HG03025 (cell line): ENCODE measurements around the gene PRDM12.
A peak's percentile ranks its signal among the peaks of the same experiment; 100 is the strongest.

Experiments
- ATAC-seq: cut with Tn5 transposase; IDR thresholded peaks from one replicate; pipeline ENCODE4 v1.9.1; 2021; ENCODE audit warnings: mild to moderate bottlenecking, moderate library complexity; ENCODE audit not compliant: unreplicated experiment, low FRiP score

Gene PRDM12

GRCh38 chr9:130687615-130688014 lies 23.2 kb downstream of the PRDM12 start:
- ATAC-seq, result no peak

- ATAC-seq, result no peak
Measured at GRCh38 chr9:130688072-130688471, 23.7 kb downstream of the PRDM12 start.

- ATAC-seq, result no peak
Measured at GRCh38 chr9:130689572-130689936, 25.2 kb downstream of the PRDM12 start.

DNA sequence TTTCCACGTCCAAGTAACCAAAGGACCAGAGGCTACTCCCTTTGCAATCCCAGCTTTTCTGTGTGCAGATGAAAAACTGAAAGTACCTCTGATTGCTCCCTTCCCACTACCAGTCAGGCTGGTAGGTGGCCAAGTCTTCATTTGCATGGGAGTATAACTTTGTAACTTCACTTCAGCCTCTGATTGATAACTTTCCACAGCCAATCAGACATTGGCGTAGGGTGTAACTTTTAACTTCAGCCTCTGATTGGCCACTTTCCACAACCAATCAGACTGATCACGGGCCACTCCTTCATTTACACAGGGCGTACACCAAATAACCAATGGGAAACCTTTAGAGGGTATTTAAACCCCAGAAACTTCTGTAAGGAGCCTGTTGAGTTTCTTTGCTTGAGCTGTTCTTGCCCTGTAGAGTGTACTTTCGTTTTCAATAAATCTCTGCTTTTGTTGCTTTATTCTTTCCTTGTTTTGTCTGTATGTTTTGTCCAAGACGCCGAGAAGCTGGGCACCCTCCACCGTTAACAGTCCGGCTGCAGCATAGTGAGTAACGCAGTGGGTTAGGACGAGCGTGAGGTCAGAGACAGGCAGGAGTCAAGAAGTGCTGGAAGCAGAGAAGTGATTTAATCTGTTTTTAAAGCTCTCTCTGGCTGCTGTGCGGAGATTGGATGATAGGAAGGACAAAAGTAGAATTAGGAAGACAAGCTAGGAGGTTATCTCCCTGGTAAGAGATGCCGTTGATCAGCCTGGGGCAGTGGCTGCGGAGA lies 25.7 kb downstream of the PRDM12 start:
- no peak for ATAC-seq

GRCh38 chr9:130692321-130692720 lies 27.9 kb downstream of the PRDM12 start:
- ATAC-seq, result no peak

DNA sequence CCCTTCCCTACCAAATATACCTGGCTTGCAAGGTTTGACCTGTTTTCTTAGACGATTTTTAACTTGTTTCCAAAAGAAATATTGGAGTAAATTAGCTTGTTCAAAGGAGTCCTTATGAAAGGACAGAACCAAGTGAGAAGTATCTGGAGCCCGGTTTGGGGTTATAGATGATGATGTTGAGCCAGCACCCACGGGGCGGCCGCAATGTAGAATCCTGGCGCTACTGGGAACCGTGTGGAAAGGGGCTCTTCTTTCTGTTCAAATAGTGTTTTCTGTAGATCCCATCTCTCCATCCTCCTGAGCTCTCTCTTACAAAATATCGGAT lies 28.7 kb downstream of the PRDM12 start:
- no peak for ATAC-seq

- ATAC-seq, result peak; percentile 78
Measured at GRCh38 chr9:130693426-130694191, 29.2 kb downstream of the PRDM12 start, which contains the start of gene EXOSC2. Gene EXOSC2 (plus strand): TSS chr9:130693780. CDS start chr9:130693792, 12 bp downstream.

- ATAC-seq, result no peak
Measured at GRCh38 chr9:130694205-130694604, 29.8 kb downstream of the PRDM12 start.

- no peak for ATAC-seq
Measured at GRCh38 chr9:130696139-130696650, 31.8 kb downstream of the PRDM12 start.

- no peak for ATAC-seq
Measured at GRCh38 chr9:130696996-130697395, 32.6 kb downstream of the PRDM12 start.

DNA sequence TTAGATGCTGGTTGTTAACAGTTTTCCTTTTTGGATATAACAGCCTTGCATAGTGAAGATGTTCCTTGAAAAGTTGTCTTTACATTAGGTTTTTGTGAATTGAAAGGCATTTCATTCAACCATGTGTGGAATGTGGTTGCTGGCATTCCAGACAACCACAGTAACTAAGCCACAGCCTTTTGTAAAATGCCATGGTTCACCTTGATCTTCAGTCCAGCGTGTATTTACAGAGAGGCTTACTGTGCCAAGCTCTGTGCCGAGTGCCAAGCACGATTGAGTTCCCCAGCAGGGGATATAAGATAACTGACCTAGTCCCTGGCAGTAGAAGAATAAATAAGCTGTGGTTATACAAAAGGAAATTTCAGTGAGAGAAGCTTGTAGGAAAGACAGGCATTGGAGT lies 34.1 kb downstream of the PRDM12 start:
- no peak for ATAC-seq

DNA sequence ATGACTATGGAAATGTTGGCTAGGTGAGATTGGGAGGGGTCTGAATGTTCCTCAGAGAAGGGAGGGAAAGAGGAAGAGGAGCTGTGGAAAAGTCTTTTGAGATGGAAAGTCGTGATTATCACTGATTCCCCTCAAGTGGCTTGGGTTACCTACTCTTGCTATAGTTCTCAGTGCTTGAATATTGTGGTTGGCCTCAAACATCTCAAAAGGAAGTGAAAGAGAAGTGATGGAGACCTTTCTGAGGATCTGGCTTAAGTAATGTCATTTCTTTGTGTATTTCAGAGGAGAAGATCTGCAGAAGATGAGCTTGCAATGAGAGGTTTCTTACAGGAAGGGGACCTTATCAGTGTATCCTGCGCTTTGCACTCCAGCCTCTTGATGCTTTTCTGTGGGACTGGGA lies 34.7 kb downstream of the PRDM12 start:
- ATAC-seq, result no peak

DNA sequence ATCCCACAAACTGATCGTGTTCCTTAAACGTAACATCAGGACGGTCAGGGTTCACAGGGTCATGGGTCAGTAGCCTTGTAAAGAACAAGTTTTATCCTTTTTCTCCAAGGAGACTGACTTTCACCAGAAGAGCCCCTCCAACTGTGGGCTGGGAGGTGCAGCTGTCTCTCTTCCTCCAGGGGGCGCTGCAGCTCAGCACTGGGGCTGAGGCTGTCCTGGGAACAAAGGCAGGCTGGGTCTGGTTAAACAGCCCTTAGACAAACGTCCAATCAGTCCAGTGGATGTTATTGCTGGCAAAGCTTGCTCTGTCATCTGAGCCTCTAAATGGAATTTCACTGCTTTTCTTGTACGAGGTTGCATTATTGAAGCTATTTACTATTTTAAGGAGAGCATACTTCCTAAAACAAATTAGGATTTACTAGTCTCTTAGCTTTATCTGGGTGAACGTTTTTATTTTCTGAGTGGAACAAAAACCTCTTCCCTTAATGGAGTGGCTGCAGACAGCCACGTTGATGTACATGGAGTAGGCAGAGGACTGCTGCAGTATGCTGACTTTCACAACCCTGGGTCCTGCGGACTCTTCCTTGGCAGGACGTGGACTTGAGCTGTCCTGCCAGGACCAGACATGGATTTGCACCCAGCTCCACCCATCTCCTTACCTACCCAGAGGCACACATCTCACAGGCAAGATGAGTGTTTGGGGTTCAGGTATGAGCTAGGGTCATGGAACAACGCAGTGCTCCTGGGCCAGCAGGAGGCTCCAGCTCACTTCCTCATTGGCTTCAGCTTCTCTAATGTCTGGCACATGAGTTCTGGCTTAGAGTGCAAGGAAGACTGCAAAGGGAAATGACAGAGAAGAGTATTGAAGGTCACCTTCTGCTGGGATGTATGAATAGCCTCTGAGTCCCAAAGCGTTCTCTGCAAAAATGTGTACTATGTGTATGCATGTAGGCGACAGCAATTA lies 36.9 kb downstream of the PRDM12 start:
- no peak for ATAC-seq

DNA sequence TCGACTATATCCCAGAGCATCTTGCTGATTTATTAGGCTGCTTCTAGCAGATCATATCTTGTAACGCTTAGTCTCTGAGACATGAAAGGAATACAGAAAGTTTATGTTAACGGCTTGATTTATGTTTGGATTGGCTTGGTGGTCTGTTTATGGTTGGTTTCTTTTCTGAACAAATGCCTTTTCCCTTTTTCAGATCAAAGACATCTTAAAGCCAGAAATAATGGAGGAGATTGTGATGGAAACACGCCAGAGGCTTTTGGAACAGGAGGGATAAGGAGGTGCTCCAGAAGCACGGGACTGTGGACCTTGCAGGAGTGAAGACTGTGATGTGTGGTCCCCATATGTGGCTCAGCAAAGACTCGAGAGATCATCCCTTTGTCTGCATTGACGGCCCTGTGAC lies 39.1 kb downstream of the PRDM12 start:
- ATAC-seq, result no peak

GRCh38 chr9:130707225-130707976 lies 43.0 kb downstream of the PRDM12 start:
- ATAC-seq, result no peak

DNA sequence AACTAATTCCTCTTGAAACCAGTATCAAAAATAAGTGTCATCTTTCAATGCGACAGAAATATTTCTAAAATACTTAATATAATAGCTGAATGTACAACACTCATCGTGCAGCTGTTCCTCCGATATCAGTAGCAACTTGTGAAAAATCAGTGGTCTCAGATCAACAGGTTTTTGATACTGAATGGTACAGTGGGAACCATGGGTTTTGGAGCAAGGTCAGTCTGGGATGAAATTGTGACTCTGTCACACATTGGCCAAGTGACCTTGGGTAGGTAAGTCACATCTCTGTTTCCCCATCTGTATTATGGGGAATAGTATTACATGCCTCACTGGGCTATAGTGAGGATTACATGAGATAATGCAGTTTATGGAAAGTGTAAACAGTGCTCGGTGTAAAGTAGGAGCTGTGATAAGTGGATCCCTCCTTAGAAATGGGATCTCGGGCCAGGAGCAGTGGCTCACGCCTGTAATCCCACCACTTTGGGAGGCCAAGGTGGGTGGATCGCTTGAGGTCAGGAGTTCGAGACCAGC lies 46.5 kb downstream of the PRDM12 start:
- no peak for ATAC-seq

GRCh38 chr9:130711469-130711868 lies 47.1 kb downstream of the PRDM12 start:
- ATAC-seq, result no peak

GRCh38 chr9:130712564-130713285 lies 48.3 kb downstream of the PRDM12 start:
- ATAC-seq, result peak; percentile 92
